SKM-1 treated with dmso at 0.1 percent for 144 hours (cell line): ENCODE results near the gene RBM47.

Source experiments
- DNase-seq: peaks from one replicate; lab custom pipeline; 2025; ENCODE audit not compliant: unreplicated experiment; lab: John Stamatoyannopoulos, UW

The RBM47 gene

DNA sequence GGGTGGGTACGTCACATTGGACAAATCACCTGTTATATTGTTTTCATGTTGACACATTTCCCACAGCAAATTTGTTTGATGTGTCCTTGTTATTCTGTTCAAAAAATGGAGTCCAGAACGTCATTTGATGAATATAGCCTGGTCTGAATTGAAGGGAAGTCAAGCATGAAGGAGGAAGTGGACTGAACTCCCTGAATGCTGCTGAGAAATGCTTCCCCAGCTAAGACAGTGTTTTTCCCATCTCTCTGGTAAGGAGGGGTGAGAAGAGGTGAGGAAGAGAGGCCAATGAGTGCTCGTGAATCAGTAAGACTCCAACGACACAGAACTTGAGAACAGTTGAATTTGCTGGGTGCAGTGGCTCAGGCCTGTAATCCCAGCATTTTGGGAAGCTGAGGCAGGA is 127.4 kb downstream of the RBM47 start:
- DNase-seq, result peak; percentile 51

DNA sequence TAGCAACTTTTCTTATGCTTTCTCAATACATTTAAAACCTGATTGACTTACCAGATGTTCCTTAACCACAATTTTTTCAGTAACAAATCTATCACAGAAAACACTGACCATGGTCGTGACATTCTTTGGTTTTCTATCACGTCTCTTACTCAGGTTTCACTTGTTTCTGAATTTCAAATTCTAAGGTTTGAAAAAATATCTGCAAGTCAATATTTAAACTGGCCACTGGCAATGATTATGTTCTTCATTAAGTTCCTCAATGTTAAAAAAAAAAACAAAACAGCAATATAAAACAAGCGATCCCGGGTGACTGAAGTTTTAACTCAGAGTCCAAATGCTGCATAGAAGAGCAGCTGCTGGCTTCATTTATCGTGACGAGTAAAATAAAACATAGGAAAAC is 128.9 kb downstream of the RBM47 start:
- DNase-seq, result no peak

DNA sequence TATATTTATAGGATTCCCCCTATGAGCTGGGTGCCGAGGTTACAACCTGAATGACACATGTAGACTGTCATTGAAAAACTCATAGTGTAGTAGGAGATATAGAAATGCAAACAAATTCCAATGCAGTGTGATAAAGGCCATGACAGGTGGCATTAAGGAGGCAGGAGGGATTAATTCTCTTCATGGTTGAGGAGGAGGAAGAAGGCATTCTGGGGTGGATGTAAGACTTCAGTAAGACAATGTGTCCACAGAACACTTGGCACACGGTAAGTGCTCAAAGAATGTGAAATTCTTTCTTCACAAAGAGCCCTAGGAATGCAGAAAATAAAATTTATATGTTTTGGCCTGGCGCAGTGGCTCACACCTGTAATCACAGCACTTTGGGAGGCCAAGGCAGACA is 136.5 kb downstream of the RBM47 start:
- DNase-seq, result no peak

DNA sequence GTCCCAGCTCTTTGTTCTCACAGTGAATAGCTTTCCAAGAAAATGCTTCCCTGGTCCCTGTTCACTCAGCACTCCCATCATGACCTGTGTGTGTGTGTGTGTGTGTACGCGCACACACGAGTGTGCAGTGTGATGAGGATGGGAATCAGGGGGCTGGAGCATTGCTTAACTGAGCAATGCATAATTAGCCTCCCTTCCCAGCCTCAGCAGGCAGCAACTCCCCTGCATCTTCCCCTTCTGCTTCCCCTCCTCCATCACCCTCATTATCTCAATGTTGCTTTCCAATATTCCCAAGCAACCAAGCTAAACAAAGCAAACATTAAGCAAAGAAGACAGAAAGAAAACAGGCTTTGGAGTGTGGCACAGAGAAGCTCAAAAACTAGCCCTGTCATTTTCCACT is 137.0 kb downstream of the RBM47 start:
- no peak for DNase-seq

- no peak for DNase-seq
These were observed 139.2 kb downstream of the RBM47 start for GRCh38 chr4:40490481-40490880.

DNA sequence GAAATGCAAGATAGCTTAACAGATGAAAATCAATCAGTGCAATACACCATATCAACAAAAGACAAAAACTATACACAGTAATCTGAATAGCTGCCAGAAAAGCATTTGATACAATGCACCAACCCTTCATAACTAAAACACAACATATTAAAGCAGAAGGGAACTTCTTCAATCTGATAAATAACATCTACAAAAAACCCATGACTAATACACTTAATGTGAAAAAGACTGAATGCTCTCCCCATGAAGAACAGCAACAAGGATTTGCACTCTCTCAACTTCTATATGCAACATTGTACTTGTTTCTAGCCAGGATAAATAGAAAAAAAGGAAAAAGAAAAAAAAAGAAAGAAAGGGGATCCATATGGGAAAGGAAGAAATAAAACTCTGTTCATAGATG is 139.7 kb downstream of the RBM47 start:
- DNase-seq, result no peak

DNA sequence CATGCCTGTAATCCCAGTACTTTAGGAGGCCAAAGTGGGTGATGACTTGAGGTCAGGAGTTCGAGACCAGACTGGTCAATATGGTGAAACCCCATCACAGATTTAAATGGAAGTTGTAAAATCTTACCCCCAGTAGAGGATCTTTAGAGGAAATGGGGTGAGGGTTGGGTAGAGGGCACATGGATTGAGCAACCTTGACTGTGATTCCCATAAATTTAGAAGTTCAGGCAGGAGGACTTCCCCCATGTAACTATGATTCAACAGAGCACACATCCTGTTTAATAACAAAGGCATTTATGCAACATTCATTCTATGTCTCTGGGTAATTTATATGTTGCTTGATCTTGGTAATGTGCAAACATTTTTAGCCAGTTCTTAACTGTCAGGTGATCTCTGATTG is 143.1 kb downstream of the RBM47 start:
- DNase-seq, result peak; percentile 79

DNA sequence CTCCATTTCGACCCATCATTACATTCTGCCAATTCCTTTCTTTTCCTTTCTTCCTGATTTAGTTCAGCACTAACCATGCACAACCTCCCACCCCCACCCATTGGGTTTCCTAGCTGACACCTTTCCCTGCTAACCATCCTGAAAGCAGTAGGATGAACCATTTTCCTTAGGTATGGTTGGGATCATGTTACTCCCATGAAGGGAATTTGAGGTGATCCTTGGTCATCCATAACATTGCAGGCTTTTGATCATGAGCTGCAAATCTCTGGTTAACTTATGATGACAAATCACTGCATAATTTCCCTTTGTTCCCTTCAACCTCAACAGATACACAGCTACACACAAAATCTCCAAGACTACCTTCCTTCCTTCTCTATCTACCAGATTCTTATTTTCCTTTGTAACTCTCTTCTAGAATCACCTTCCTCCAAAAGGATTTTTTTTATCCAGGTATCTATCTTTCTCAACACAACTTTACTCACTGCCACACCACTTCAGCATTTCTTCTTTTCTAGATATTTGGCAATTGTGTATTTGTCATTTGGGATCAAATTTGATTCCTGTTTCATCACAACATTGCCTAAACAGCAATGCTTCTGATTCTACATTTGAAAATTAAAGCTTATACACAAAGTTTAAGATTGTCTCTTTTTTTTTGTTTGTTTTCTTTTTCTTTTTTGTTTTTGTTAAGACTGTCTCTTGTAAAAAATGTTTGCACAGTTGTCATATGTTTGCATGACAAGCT is 145.1 kb downstream of the RBM47 start:
- no peak for DNase-seq

GRCh38 chr4:40482985-40483647 is 146.5 kb downstream of the RBM47 start:
- DNase-seq, result no peak

GRCh38 chr4:40481977-40482376 is 147.7 kb downstream of the RBM47 start:
- no peak for DNase-seq

GRCh38 chr4:40480291-40480690 is 149.4 kb downstream of the RBM47 start:
- no peak for DNase-seq

- no peak for DNase-seq
These were observed 150.3 kb downstream of the RBM47 start for GRCh38 chr4:40479378-40479777.

- DNase-seq, result no peak
These were observed 154.1 kb downstream of the RBM47 start for GRCh38 chr4:40475609-40476008.

DNA sequence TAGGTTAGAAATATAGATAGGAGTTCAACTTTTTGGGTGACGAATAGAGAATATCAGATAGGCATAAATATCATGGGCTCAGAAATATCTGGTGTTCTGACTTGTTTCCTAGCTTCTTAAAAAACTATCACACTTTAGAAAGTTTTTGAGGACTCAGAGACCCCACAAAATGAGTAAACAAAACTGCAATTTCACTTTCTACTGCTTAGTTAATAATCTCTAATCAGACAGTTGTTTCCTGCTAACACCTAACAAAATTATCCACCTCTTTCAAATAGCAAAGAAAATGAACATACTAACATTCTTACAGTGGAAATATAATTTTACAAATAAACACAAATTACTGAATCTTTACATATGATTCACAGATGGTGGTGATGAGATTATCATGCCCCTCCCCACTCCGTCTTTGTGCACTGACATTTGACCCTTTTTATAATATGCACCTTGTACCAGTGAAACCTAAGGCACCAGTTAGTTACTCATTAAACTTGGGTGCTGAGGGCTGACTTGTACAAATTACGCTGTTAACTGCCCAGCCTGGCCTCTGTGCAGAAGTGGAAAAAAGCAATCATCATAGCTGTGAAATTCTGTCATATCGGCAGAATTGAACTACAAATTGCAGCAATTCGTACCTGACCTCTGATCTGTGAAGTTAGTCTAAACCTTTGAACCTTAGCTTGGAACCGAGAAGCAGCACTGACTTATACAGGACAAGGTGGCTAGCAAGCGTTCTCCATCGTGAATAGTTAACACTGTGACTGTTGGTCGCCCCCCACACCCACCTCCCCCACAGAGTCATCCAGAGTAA is 155.9 kb downstream of the RBM47 start:
- no peak for DNase-seq

- DNase-seq, result no peak
These were observed 157.7 kb downstream of the RBM47 start for GRCh38 chr4:40471923-40472322.

- DNase-seq, result no peak
These were observed 162.9 kb downstream of the RBM47 start for GRCh38 chr4:40466789-40467188.

DNA sequence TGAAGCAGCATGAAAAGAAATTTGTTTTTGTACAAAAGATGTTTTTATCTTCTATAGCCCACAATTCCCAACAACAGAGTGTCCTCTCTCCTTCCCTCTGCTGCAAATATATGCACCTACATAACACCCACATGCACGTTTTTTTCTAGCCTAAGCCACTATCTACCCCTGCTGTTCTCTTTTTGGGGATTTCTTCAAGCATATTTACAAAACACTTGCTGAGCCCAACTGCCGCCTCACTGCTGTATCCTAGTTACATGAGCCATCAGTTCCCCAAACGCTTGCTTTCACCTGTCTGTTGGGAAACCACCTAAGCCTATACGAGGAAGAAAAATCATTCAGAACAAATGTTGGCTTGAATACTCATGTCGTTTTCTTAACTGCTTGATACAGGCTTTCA is 167.3 kb downstream of the RBM47 start:
- peak; percentile 18 for DNase-seq

- DNase-seq, result no peak
These were observed 167.8 kb downstream of the RBM47 start for GRCh38 chr4:40461879-40462278.

DNA sequence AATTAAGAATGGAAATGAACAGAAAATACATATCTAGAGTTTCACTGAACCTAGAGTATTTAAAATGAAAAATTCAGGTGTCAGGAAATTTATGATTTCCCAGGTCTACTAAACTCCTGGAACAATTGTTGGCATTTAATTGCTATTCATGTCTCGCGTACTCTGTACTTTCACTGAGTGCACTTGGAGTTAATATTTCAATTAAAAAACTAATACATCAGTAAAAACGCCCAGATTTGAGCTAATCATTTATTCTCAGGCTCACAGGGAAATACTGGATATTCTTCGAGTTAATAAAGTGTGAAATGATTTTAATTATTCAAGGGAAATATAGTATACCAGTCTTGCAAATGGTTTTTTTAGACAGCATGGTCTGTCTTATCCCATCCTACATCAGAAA is 168.6 kb downstream of the RBM47 start:
- DNase-seq, result no peak

GRCh38 chr4:40458683-40459082 is 171.0 kb downstream of the RBM47 start:
- no peak for DNase-seq

- DNase-seq, result no peak
These were observed 171.6 kb downstream of the RBM47 start for GRCh38 chr4:40458109-40458508.

GRCh38 chr4:40455340-40455902 is 174.2 kb downstream of the RBM47 start:
- DNase-seq, result peak; percentile 42
